Brain microvascular endothelial cell (primary cell): Measurements from ENCODE around the gene NGLY1.

Experiments
- DNase-seq: peaks from one replicate; pipeline ENCODE4 v3.0.0-alpha.2; 2020
- H3K27ac ChIP-seq: fragments of 250-450 bp; sonication (Bioruptor Pico); 2 replicates; pipeline ENCODE4 v1.5.1; 2020; ENCODE audit warnings: mild to moderate bottlenecking, moderate library complexity
- H3K27me3 ChIP-seq: fragments of 250-450 bp; sonication (Bioruptor Pico); replicated peaks from 2 replicates; pipeline ENCODE4 v1.5.1; 2020; ENCODE audit warnings: mild to moderate bottlenecking
- H3K36me3 ChIP-seq: fragments of 250-450 bp; sonication (Bioruptor Pico); replicated peaks from 2 replicates; pipeline ENCODE4 v1.5.1; 2020; ENCODE audit warnings: mild to moderate bottlenecking
- H3K4me3 ChIP-seq: 2 replicates; pipeline ENCODE4 v1.5.1; 2011; ENCODE audit warnings: low read depth, mild to moderate bottlenecking, control low read depth, low read length, moderate library complexity
- in situ Hi-C: cut with HindIII; loops from 2 replicates; pipeline ENCODE4 v1.10.0; 2017; ENCODE audit warnings: low sequenced_read_pairs, low pct_ligation_motif_present
- TF ChIP-seq, protein P1 (sequence below): IDR thresholded peaks from 2 replicates; pipeline ENCODE4 v1.5.1; 2011; ENCODE audit warnings: low read depth, mild to moderate bottlenecking, moderate library complexity, low read length, control low read depth, inconsistent platforms; ENCODE audit errors: missing control alignments

NGLY1 gene, protein sequence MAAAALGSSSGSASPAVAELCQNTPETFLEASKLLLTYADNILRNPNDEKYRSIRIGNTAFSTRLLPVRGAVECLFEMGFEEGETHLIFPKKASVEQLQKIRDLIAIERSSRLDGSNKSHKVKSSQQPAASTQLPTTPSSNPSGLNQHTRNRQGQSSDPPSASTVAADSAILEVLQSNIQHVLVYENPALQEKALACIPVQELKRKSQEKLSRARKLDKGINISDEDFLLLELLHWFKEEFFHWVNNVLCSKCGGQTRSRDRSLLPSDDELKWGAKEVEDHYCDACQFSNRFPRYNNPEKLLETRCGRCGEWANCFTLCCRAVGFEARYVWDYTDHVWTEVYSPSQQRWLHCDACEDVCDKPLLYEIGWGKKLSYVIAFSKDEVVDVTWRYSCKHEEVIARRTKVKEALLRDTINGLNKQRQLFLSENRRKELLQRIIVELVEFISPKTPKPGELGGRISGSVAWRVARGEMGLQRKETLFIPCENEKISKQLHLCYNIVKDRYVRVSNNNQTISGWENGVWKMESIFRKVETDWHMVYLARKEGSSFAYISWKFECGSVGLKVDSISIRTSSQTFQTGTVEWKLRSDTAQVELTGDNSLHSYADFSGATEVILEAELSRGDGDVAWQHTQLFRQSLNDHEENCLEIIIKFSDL

DNA sequence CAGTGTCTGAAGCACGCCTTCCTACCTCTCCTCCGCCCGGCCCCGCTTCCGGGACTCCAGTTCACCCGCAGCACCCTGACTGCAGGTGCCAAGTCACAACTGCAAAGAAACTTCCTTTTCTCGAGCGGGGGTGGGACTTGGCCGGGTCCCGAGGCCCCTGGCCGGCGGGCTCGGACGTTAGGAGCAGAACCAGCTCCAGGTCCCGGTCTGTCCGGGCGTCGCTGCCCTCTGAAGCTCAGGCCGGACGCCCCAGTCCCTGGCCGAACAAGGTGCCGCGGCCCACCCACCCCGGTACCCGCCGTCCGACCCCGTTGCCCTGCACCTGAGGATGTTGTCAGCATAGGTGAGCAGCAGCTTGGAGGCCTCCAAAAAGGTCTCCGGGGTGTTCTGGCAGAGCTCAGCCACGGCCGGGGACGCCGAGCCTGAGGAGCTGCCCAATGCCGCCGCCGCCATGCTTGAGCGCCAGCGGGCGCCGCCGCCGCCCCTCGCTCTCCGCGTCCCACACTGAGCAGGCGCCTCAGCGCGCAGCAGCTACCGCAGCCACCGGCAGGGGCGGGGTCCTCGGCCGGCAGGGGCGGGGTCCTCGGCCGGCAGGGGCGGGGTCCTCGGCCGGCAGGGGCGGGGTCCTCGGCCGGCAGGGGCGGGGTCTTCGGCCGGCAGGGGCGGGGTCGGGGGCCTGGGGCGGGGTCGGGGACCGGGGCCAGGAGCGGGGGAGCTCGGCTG, at the start of gene NGLY1:
Gene NGLY1, minus strand, starts transcription at position 506 of the 723 bp plus-strand sequence. Its CDS starts 53 bp downstream, at position 453.
- peak; percentile 70 for DNase-seq
- H3K27me3 ChIP-seq = no peaks in the 10 kb centered on the region
- peak within 1 kb of the TSS; percentile 88 for H3K4me3 ChIP-seq
- TF ChIP-seq, protein P1, sequence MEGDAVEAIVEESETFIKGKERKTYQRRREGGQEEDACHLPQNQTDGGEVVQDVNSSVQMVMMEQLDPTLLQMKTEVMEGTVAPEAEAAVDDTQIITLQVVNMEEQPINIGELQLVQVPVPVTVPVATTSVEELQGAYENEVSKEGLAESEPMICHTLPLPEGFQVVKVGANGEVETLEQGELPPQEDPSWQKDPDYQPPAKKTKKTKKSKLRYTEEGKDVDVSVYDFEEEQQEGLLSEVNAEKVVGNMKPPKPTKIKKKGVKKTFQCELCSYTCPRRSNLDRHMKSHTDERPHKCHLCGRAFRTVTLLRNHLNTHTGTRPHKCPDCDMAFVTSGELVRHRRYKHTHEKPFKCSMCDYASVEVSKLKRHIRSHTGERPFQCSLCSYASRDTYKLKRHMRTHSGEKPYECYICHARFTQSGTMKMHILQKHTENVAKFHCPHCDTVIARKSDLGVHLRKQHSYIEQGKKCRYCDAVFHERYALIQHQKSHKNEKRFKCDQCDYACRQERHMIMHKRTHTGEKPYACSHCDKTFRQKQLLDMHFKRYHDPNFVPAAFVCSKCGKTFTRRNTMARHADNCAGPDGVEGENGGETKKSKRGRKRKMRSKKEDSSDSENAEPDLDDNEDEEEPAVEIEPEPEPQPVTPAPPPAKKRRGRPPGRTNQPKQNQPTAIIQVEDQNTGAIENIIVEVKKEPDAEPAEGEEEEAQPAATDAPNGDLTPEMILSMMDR = no peak
- in situ Hi-C loops = no loop called here
- peak within 1 kb of the TSS; percentile 38 for H3K27ac ChIP-seq
- H3K36me3 ChIP-seq = no peaks in the 10 kb centered on the region

DNA sequence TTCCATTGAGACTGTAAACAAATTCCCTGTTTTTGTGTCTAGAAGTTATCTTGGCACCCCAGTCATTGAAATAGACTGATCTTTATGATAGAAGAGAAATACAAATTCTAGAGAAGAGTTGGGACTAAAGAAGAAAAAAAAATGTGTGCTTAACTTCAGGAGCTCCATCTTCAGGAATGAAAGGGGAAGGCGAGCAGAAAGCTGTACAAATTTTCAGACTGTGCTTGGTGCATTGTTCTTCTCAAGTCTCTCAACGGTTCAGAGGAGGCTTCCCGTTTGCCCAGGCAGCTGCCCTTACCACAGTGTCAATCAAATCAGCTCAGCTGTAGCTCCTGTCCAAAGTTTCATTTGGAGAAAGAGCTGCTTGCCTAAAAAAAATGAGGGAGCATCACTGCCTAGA, 48.3 kb upstream of the NGLY1 start:
- TF ChIP-seq, protein P1 = peak; percentile 61
- H3K27me3 ChIP-seq = no peaks in the 10 kb centered on the region
- no peak overlapping the region for H3K27ac ChIP-seq
- H3K4me3 ChIP-seq = no peak overlapping the region
- in situ Hi-C loops = no loop called here
- peak; percentile 38 for DNase-seq
- H3K36me3 ChIP-seq = no peaks in the 10 kb centered on the region

DNA sequence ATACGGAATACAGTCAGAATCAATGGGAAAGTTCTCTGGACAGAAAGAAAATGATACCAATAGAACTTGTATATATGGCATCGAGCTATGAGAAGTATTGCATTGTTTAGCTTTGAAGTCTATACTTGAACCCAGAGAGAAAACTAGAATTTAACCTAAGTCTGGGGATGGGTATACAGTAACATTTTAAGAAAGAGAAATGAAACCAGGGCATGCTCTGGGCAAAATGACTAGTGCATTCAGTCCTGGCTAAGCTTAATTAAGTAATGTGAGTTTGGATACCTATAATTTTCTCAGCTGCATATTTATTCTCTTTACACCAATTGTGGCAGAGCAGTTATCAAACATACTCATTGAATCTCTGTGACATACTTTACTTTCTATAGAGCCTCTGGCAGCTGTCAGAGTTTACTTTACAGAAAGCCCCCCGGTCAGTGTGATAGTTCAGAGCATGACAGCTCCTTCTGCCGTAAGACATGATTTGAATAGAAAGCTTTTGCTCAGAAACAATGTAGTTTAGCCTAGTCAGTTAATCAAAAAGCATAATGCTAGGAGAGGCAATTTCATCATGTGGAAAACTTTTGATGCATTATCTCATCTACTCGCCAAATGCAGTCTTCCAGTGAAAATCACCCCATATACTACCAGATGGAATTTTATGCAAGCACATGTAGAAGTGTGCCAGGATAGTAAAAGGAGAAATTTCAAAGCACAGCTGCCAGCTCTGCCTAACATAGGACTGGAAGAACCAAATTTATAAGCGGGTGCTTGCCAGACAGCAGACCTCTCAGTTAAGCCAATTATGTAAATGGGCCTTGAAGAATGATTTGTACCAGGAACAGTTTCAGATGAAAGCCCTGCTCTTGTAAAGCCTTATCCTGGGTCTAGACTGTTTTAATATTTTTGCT, 47.4 kb upstream of the NGLY1 start:
- DNase-seq = no peak
- in situ Hi-C loops = no loop called here
- H3K27me3 ChIP-seq = no peaks in the 10 kb centered on the region

DNA sequence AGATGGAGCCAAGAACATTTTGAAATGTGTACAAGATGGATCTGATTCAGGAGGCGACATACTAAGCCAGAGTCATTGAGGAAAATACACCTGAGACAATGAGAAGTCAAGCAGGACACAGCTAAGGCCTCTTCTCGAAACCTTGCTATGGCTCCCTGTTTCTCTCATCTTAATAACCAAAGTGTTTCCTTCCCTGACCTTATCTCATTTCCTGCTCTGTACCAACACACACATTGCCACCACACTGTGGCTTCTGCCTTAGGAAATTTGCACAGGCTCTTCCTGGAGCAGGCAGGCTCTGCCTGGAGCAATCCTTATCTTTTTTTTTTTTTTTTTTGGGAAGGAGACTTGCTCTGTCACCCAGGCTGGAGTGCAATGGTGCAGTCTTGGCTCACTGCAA, 43.3 kb upstream of the NGLY1 start:
- TF ChIP-seq, protein P1 = no peak
- H3K27me3 ChIP-seq = no peaks in the 10 kb centered on the region
- no peak for DNase-seq
- in situ Hi-C loops = no loop called here
- H3K36me3 ChIP-seq = no peaks in the 10 kb centered on the region
- H3K27ac ChIP-seq = no peak overlapping the region
- H3K4me3 ChIP-seq = no peak overlapping the region

More for the DNA sequence above, 47.4 kb upstream of the NGLY1 start:
- Histone ChIP-seq H3K36me3 (no peaks in the 10 kb centered on the region), H3K27ac (no peak overlapping the region), H3K4me3 (no peak overlapping the region)
- TF ChIP-seq, protein P1 = no peak

DNA sequence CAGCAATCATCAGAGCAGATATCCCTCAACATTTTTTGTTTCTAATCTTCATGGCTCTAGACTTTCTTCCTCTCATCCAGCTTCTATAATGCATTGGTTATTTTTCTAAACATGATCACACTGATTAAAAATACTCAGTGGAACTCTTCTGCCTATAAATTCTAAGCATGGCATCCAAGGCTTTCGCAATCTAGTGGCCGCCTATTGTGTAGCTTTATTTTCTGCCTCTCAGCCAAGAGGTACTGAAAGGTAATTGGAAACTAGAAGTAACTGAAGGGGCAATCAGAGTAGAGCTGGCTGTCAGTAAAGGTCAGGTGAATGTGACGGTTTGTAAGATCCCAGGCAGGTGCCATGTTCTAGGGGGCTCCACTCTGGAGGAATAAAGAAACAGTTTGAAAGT, 40.1 kb upstream of the NGLY1 start:
- TF ChIP-seq, protein P1 = no peak
- H3K36me3 ChIP-seq = no peaks in the 10 kb centered on the region
- H3K27ac ChIP-seq = no peak overlapping the region
- in situ Hi-C loops = no loop called here
- no peak overlapping the region for H3K4me3 ChIP-seq
- no peak for DNase-seq
- H3K27me3 ChIP-seq = no peaks in the 10 kb centered on the region
